Lower leg skin (tissue), 3 donors: Measurements from ENCODE around the gene MIPEP.

ENCODE experiments used
- CTCF ChIP-seq, 3 donors: fragments of 450-650 bp; IDR thresholded peaks; one replicate each; pipeline ENCODE4 v1.5.1; 2016; ENCODE audit warnings: antibody characterized with exemption in 3 of 3, mild to moderate bottlenecking in 3 of 3, moderate library complexity in 2 of 3
- POLR2A ChIP-seq, 2 donors: fragments of 450-650 bp; IDR thresholded peaks; one replicate each; pipeline ENCODE4 v1.6.1; 2016 to 2017; ENCODE audit warnings: antibody characterized with exemption in 2 of 2, mild to moderate bottlenecking in 1 of 2, moderate library complexity in 1 of 2

GRCh38 chr13:23883255-23883654, 5.9 kb downstream of the MIPEP start:
- TF ChIP-seq CTCF (IDR thresholded peaks at IDR 0.05) (no peak), POLR2A (IDR thresholded peaks at IDR 0.05) (no peak)
